HepG2 (cell line): Measurements from ENCODE around the gene CMTM3. TPM values are rescaled to one million over a fixed set of nuclear protein-coding genes. Genes with fewer than 3 reads are reported as not detected.

ENCODE experiments used
- CEBPB ChIP-seq: IDR thresholded peaks from 2 replicates; pipeline ENCODE4 v1.6.1; 2011; ENCODE audit warnings: low read depth, low read length, improper control_type of control experiment, borderline replicate concordance
- GMEB2 ChIP-seq: IDR thresholded peaks from 2 replicates; pipeline ENCODE4 v1.6.1; 2016; ENCODE audit warnings: missing biosample characterization, missing genetic modification reagents, low read depth
- HNF4G ChIP-seq, 2 experiments: sonication (generic) in 1 of 2; formaldehyde crosslinking in 1 of 2; IDR thresholded peaks; 2 replicates each; pipeline versions ENCODE4 v1.4.0 to v1.6.1; 2011 to 2020; ENCODE audit warnings: borderline replicate concordance in 2 of 2, low read depth in 2 of 2, mild to moderate bottlenecking in 2 of 2, low read length in 1 of 2, missing genetic modification reagents in 1 of 2, moderate library complexity in 1 of 2
- JUND ChIP-seq: sonication (generic); formaldehyde crosslinking; IDR thresholded peaks from 2 replicates; pipeline ENCODE4 v1.8.0; 2022; ENCODE audit warnings: mild to moderate bottlenecking, missing genetic modification reagents
- KDM2A ChIP-seq: sonication (generic); formaldehyde crosslinking; IDR thresholded peaks from 2 replicates; pipeline ENCODE4 v1.4.0; 2020; ENCODE audit warnings: low read depth, missing genetic modification reagents, borderline replicate concordance
- NKX3-1 ChIP-seq: sonication (generic); formaldehyde crosslinking; IDR thresholded peaks from 2 replicates; pipeline ENCODE4 v1.5.0; 2020; ENCODE audit warnings: missing genetic modification reagents
- NR2C2 ChIP-seq: sonication (generic); formaldehyde crosslinking; IDR thresholded peaks from 2 replicates; pipeline ENCODE4 v1.4.0; 2020; ENCODE audit warnings: missing genetic modification reagents, mild to moderate bottlenecking, moderate library complexity, borderline replicate concordance
- PLSCR1 ChIP-seq: sonication (generic); formaldehyde crosslinking; IDR thresholded peaks from 2 replicates; pipeline ENCODE4 v1.5.0; 2020; ENCODE audit warnings: missing genetic modification reagents, mild to moderate bottlenecking, borderline replicate concordance
- RAD21 ChIP-seq: fragments of 450-650 bp; formaldehyde crosslinking; IDR thresholded peaks from 2 replicates; pipeline ENCODE4 v1.5.0; 2020; ENCODE audit warnings: mild to moderate bottlenecking
- SMAD9 ChIP-seq: sonication (generic); formaldehyde crosslinking; IDR thresholded peaks from 2 replicates; pipeline ENCODE4 v1.5.1; 2020; ENCODE audit warnings: mild to moderate bottlenecking, missing genetic modification reagents
- SSRP1 ChIP-seq: IDR thresholded peaks from 2 replicates; pipeline ENCODE4 v1.6.1; 2016; ENCODE audit warnings: control low read depth
- TBX2 ChIP-seq: sonication (generic); formaldehyde crosslinking; IDR thresholded peaks from 2 replicates; pipeline ENCODE4 v1.5.0; 2020; ENCODE audit warnings: missing genetic modification reagents, mild to moderate bottlenecking, borderline replicate concordance
- ZBTB7A ChIP-seq: sonication (generic); formaldehyde crosslinking; IDR thresholded peaks from 2 replicates; pipeline ENCODE4 v1.8.0; 2022; ENCODE audit warnings: mild to moderate bottlenecking, missing genetic modification reagents
- ZNF205 ChIP-seq: IDR thresholded peaks from 2 replicates; pipeline ENCODE4 v1.6.1; 2018; ENCODE audit warnings: missing biosample characterization, missing genetic modification reagents
- ZNF34 ChIP-seq: sonication (generic); formaldehyde crosslinking; IDR thresholded peaks from 2 replicates; pipeline ENCODE4 v1.4.0; 2020; ENCODE audit warnings: mild to moderate bottlenecking, missing genetic modification reagents, borderline replicate concordance
- ZNF687 ChIP-seq: sonication (generic); formaldehyde crosslinking; IDR thresholded peaks from 2 replicates; pipeline ENCODE4 v1.5.1; 2020; ENCODE audit warnings: mild to moderate bottlenecking, missing genetic modification reagents, moderate library complexity
- polyA plus RNA-seq, 8 experiments: library from polyadenylated mRNA; depleted of rRNA in 3 of 8; stranded (reverse) in 7 of 8; unstranded in 1 of 8; fragments of >200 nt; fragmentation: Illumina TruSeq in 4 of 8; extraction: Trizol in 4 of 8; gene quantifications; 2 replicates each; pipeline versions ENCODE4 v1.2.1 to v1.2.3, GENCODE V29; 2011 to 2016; ENCODE audit warnings: low read depth in 4 of 8, missing spikeins in 1 of 8, mixed read lengths in 1 of 8; ENCODE audit not compliant: insufficient read depth in 1 of 8
- total RNA-seq, 5 experiments: library from RNA; depleted of rRNA; stranded (reverse); fragments of >200 nt; fragmentation: Illumina TruSeq; extraction: Trizol; gene quantifications; 2 replicates each; pipeline ENCODE4 v1.2.3, GENCODE V29; 2016; ENCODE audit warnings: low read depth in 1 of 5
- TF ChIP-seq, protein P1 (sequence below): IDR thresholded peaks from 2 replicates; pipeline ENCODE4 v1.4.0; 2020; ENCODE audit warnings: mild to moderate bottlenecking, missing genetic modification reagents

The CMTM3 gene
- total and polyA plus RNA-seq, 2 of the 13 experiments (the other 11 are each of a cell fraction or from before 2014, with no cell fraction given) = 29.2 to 48.7 TPM

DNA sequence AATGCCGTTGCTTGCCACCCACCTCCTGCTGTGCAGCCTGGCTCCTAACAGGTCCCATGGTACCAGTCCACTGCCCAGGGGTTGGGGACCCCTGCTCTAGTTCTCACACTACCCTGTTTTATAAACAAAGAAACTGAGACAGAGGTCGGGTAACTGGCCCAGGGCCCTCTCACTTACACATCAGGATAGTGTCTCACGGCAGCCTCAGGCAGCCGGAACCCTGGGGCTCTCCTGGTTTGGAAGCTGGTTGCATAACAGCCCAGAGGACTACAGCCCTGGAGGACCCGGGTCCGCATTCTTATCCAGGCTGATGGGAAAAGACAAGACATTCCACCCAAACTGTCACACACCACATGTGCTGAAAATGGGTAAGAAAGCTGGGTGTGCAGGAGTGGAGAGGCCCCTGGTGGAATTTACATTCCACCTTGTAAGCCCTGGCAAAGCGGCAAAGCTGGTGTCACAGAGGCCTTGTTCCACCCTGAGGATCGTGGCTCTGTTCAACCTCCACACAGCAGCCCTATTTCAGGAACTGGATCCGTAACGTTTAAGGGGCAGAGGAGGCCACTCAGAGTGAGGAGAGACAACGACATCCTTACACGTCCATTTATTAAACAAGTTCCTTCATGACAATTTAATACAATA lies 9.8 kb downstream of the CMTM3 start (continued):
- TF ChIP-seq ZNF205 (CRISPR knock-in tag) = 0 out of 2 replicates have a peak, but pooled peaks have one; percentile 35
- peak; percentile 48 for TF ChIP-seq ZNF687 (CRISPR knock-in tag)
- TF ChIP-seq ZBTB7A (CRISPR knock-in tag) = no peak
- no peak for TF ChIP-seq PLSCR1 (CRISPR knock-in tag)
- TF ChIP-seq SMAD9 (CRISPR knock-in tag) = no peak
- TF ChIP-seq KDM2A (CRISPR knock-in tag) = peak; percentile 38; the same call in 1 of the 2 replicates
- no peak for TF ChIP-seq JUND
- TF ChIP-seq RAD21 (CRISPR knock-in tag) = no peak
- no peak for TF ChIP-seq SSRP1 (CRISPR knock-in tag)
- TF ChIP-seq, protein P1, sequence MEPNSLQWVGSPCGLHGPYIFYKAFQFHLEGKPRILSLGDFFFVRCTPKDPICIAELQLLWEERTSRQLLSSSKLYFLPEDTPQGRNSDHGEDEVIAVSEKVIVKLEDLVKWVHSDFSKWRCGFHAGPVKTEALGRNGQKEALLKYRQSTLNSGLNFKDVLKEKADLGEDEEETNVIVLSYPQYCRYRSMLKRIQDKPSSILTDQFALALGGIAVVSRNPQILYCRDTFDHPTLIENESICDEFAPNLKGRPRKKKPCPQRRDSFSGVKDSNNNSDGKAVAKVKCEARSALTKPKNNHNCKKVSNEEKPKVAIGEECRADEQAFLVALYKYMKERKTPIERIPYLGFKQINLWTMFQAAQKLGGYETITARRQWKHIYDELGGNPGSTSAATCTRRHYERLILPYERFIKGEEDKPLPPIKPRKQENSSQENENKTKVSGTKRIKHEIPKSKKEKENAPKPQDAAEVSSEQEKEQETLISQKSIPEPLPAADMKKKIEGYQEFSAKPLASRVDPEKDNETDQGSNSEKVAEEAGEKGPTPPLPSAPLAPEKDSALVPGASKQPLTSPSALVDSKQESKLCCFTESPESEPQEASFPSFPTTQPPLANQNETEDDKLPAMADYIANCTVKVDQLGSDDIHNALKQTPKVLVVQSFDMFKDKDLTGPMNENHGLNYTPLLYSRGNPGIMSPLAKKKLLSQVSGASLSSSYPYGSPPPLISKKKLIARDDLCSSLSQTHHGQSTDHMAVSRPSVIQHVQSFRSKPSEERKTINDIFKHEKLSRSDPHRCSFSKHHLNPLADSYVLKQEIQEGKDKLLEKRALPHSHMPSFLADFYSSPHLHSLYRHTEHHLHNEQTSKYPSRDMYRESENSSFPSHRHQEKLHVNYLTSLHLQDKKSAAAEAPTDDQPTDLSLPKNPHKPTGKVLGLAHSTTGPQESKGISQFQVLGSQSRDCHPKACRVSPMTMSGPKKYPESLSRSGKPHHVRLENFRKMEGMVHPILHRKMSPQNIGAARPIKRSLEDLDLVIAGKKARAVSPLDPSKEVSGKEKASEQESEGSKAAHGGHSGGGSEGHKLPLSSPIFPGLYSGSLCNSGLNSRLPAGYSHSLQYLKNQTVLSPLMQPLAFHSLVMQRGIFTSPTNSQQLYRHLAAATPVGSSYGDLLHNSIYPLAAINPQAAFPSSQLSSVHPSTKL (CRISPR knock-in tag) = 0 out of 2 replicates have a peak, but pooled peaks have one; percentile 17
- peak; percentile 45; the same call in 1 of the 2 replicates for TF ChIP-seq CEBPB
- TF ChIP-seq GMEB2 = no peak
- no peak for TF ChIP-seq NR2C2 (CRISPR knock-in tag)
- no peak for TF ChIP-seq ZNF34
- no peak for TF ChIP-seq TBX2 (CRISPR knock-in tag)
- peak; percentile 39; the same call in 1 of the 2 replicates for TF ChIP-seq HNF4G (IDR thresholded peaks at IDR 0.05; ENCODE audit: borderline replicate concordance, low read depth, low read length)
- TF ChIP-seq HNF4G (CRISPR knock-in tag; IDR thresholded peaks at IDR 0.05; ENCODE audit: borderline replicate concordance, low read depth) = no peak
- no peak for TF ChIP-seq NKX3-1 (CRISPR knock-in tag)
